Neural crest cell (in vitro differentiated cells): Measurements from ENCODE around the gene HBS1L. TPM values are rescaled to one million over a fixed set of nuclear protein-coding genes. Genes with fewer than 3 reads are reported as not detected.

Experiments used
- DNase-seq: peaks from one replicate; pipeline ENCODE4 v3.0.0; 2021; ENCODE audit warnings: low read depth, mixed read lengths, low spot score
- H3K27ac Mint-ChIP-seq: one replicate; pipeline ENCODE4 v1.8.0; 2021; ENCODE audit warnings: mild to moderate bottlenecking, mixed read lengths; ENCODE audit not compliant: unreplicated experiment
- H3K27me3 Mint-ChIP-seq: 2 replicates; pipeline ENCODE4 v1.8.0; 2021; ENCODE audit warnings: low read depth, mild to moderate bottlenecking, mixed read lengths
- H3K36me3 Mint-ChIP-seq: 2 replicates; pipeline ENCODE4 v1.8.0; 2021; ENCODE audit warnings: low read depth, mild to moderate bottlenecking, mixed read lengths
- H3K4me1 Mint-ChIP-seq: 2 replicates; pipeline ENCODE4 v1.8.0; 2021; ENCODE audit warnings: mixed read lengths
- H3K4me3 Mint-ChIP-seq: one replicate; pipeline ENCODE4 v1.8.0; 2021; ENCODE audit warnings: mild to moderate bottlenecking, mixed read lengths
- H3K9me3 Mint-ChIP-seq: 2 replicates; pipeline ENCODE4 v1.8.0; 2021; ENCODE audit warnings: mixed read lengths
- total RNA-seq: library from RNA; stranded (reverse); gene quantifications from 2 replicates; pipeline ENCODE4 v1.2.1, GENCODE V29; 2021
- TF ChIP-seq, protein P1 (sequence below): fragments of 200-600 bp; sonication (generic); conservative IDR thresholded peaks from 2 replicates; pipeline ENCODE4 v1.5.0; 2021; ENCODE audit warnings: antibody characterized with exemption, mild to moderate bottlenecking

HBS1L gene
- total RNA-seq, 1 donor from 2014 or later = 82.6 TPM

DNA sequence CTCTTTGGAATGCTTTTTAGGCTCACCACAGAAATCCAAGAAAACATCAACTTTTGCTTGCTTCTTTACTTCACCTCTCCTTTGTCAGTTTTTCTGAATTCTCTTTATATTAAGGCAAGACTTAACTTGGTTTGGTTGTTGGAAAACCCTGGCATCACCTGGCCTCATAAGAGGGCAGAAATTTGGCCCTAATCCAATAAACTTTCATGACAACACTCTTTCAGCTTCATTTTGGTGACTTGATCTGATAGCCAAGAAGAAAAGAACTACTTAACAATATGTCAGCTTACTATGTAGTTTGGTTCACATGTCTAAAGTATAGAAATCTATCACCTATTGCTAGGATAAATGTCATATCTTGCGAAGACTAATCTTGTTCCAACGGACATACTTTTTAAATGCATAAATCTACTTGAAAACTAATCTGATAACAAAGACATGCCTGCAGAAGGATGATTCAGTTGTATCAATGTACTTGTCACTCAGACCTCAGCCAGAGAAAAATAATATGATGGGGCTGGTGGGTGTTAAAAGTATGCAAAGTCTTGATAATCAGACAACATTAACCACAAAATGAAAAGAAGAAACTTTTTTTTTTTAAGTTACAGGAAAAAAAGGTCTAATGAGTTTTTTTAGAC lies 19.3 kb upstream of the HBS1L start:
- peaks cover 6% of the 10 kb centered on the region for H3K27me3 Mint-ChIP-seq
- no peaks in the 10 kb centered on the region for H3K4me1 Mint-ChIP-seq
- H3K36me3 Mint-ChIP-seq = no peaks in the 10 kb centered on the region
- H3K4me3 Mint-ChIP-seq = no peak overlapping the region
- TF ChIP-seq, protein P1, sequence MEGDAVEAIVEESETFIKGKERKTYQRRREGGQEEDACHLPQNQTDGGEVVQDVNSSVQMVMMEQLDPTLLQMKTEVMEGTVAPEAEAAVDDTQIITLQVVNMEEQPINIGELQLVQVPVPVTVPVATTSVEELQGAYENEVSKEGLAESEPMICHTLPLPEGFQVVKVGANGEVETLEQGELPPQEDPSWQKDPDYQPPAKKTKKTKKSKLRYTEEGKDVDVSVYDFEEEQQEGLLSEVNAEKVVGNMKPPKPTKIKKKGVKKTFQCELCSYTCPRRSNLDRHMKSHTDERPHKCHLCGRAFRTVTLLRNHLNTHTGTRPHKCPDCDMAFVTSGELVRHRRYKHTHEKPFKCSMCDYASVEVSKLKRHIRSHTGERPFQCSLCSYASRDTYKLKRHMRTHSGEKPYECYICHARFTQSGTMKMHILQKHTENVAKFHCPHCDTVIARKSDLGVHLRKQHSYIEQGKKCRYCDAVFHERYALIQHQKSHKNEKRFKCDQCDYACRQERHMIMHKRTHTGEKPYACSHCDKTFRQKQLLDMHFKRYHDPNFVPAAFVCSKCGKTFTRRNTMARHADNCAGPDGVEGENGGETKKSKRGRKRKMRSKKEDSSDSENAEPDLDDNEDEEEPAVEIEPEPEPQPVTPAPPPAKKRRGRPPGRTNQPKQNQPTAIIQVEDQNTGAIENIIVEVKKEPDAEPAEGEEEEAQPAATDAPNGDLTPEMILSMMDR = no peak
- H3K9me3 Mint-ChIP-seq = no peaks in the 10 kb centered on the region
- H3K27ac Mint-ChIP-seq = no peak overlapping the region
- DNase-seq = no peak

DNA sequence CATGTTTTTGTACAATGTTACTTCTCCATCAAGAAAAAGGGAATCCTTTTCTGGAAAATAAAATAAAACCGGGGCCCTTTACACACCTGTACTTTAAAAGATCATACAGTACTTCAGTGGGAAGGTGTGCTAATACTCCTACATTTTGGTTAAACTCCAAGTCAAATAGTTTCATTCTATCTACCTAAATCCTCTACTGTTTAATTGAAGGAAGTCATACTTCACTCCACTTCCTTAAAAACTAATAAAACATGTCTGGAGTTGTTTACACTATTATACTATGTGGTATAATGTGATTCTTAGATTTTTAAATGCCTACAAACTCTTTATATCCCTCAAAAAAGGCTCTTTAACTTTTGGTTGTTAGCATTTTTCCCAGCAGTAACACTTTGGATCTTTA lies 18.6 kb upstream of the HBS1L start:
- Mint-ChIP-seq H3K4me1 (no peaks in the 10 kb centered on the region), H3K36me3 (no peaks in the 10 kb centered on the region), H3K4me3 (no peak overlapping the region), H3K9me3 (no peaks in the 10 kb centered on the region), H3K27ac (no peak overlapping the region), H3K27me3 (peaks cover 6% of the 10 kb centered on the region)
- DNase-seq = no peak
- TF ChIP-seq, protein P1 = no peak

DNA sequence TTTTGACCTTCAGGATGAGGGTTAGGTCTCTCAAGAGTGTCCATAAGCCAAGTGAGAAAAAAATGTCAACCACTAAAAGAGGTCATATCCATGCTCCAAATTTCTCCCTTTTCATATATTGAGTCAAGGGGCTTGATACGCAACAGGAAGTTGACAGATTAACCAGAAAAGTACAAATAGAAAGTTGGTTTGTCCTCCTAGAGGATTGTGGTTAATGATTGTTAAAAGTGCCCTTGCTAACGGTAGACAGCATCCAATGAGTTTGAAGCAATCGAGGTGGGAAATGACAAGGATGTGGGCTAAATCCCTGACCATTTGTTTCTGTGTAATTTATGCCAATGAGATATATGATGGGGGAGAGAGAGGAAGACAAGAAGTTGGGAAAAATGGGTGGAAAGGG lies 18.1 kb upstream of the HBS1L start:
- Mint-ChIP-seq H3K27ac (no peak overlapping the region), H3K4me1 (no peaks in the 10 kb centered on the region), H3K4me3 (no peak overlapping the region), H3K36me3 (no peaks in the 10 kb centered on the region), H3K9me3 (no peaks in the 10 kb centered on the region), H3K27me3 (peaks cover 6% of the 10 kb centered on the region)
- TF ChIP-seq, protein P1 = no peak
- DNase-seq = no peak

DNA sequence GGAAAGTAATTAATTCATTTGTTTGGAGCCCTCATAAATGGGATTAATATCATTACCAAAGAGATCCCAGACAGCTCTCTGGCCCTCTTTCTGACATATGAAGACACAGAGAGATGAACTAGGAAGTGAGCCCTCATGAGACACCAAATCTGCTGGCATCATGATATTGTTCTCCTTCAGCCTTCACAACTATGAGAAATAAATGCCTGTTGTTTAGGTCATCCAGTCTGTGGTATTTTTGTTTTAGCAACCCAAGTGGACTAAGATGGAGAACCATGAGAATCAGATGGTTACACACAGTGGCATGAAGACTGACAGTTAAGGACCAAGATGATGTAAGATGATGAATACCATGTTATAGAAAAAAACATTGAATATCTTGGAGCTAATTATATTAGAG lies 16.9 kb upstream of the HBS1L start:
- Mint-ChIP-seq H3K9me3 (no peaks in the 10 kb centered on the region), H3K27me3 (peaks cover 4% of the 10 kb centered on the region), H3K4me3 (no peak overlapping the region)

DNA sequence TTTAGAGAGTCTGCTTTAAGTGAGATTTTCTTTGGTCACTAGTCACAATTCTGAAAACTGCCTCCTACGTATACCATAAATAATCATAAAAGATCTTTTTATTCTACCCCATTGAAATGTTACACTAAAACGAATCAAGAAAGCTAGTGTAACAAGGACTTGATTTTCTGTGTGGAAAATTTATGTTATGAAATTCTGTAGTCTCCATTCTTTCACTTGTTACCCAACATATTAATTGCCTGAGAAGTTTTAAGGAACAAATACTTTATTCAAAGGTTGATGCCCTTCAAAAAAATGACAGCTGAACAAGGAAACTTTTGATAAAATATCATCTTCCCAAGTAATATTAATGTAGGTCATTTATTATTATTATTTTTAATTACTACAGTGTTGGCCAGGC lies 13.3 kb upstream of the HBS1L start:
- DNase-seq = no peak
- Mint-ChIP-seq H3K27ac (no peak overlapping the region), H3K36me3 (no peaks in the 10 kb centered on the region), H3K4me1 (peaks cover 5% of the 10 kb centered on the region), H3K4me3 (no peak overlapping the region), H3K27me3 (peaks cover 2% of the 10 kb centered on the region), H3K9me3 (no peaks in the 10 kb centered on the region)
- TF ChIP-seq, protein P1 = no peak

More for the DNA sequence above, 16.9 kb upstream of the HBS1L start:
- TF ChIP-seq, protein P1 = no peak
- Mint-ChIP-seq H3K36me3 (no peaks in the 10 kb centered on the region), H3K27ac (no peak overlapping the region), H3K4me1 (no peaks in the 10 kb centered on the region)
- no peak for DNase-seq
